ENCODE results near the gene PPTC7.
A peak's percentile ranks its signal among the peaks of the same experiment; 100 is the strongest.
"Not testable (repeated sequence)": the region's sequence is repeated elsewhere in the genome, so short reads cannot be mapped to it uniquely, and the experiment has no call there.

PPTC7 gene

DNA sequence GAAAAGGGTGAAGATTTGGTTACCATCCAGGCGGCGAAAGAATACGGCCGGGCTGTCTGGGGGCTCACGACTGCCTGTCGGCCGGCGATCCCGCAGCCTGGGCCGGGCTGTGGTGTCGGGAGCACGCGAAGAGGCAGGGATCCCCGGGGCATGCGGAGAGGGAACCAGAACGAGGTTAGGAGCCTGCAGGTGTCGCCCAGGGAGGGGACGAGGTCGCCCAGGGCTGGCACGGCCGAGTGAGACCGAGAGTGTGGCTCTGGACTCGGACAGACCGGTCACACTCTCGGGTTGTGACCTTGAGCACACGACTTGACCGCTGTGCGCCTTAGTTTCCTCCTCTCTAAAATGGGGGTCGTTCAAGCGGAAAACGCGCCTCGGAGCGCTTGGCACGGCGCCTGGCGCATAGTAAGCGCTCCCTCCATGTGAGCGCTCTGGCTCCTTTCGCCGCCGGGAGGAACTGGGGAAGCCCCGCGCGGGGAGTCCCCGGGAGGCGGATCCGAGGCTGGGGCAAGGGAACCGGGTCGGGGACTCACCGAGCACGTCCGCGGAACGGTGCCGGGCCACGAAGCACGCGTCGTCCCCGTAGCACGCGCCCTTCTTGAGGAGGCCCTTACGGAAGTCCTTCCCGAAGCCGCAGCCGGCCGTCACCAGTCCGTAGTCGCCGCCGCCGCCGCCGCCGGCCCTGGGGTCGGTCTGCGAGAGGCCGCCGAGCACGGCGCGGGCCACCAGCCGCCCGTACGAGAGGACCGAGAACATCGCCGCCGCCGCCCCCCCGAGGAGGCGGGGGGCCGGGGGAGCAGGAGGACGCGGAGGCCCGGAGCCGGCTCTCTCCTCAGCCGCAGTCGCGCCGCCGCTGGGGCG is 612 bp downstream of the PPTC7 start:
- peak; percentile 45 for DNase-seq

DNA sequence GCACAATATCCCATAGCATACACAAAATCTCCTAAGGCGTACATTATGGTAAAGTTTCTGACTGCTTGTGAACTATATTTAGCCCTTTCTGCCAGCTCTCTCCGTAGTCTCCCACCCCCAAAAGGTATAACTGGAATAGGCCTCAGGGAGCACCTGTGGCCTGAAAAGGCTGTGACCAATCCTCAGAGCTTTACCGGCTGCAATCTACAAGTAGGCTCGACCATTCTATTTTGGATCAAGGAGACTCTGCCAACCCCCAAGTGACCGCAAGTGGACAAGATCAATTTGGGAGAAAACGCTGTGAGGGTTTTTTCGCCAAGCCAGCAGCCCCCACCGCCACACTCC is 1.2 kb downstream of the PPTC7 start:
- DNase-seq: no peak

DNA sequence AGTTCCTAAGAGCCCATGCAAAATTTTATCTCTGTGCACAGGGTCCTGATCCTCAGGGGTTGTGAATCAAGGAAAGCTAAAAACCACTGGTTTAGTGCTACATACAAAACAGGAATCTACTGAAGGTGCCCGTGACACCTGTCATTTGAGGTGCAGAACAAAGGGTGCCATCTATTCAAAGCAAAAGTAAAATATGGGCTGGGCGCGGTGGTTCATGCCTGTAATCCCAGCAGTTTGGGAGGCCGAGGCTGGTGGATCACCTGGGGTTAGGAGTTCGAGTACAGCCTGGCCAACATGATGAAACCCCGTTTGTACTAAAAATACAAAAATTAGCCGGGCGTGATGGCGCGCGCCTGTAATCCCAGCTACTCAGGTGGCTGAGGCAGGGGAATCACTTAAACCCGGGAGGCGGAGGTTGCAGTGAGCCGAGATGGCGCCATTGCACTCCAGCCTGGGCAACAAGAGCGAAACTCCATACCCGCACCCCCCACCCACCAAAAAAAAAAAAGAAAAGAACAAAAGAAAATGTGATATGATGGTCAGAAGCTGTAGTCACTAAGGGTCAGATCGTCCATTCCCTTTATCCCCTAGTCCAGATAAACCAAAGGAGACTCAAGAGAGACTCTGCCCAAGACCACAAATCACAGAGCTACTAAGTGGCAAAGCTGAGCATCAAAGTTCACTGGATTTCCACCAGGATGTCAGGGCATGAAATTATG is 3.4 kb downstream of the PPTC7 start:
- no peak for DNase-seq

DNA sequence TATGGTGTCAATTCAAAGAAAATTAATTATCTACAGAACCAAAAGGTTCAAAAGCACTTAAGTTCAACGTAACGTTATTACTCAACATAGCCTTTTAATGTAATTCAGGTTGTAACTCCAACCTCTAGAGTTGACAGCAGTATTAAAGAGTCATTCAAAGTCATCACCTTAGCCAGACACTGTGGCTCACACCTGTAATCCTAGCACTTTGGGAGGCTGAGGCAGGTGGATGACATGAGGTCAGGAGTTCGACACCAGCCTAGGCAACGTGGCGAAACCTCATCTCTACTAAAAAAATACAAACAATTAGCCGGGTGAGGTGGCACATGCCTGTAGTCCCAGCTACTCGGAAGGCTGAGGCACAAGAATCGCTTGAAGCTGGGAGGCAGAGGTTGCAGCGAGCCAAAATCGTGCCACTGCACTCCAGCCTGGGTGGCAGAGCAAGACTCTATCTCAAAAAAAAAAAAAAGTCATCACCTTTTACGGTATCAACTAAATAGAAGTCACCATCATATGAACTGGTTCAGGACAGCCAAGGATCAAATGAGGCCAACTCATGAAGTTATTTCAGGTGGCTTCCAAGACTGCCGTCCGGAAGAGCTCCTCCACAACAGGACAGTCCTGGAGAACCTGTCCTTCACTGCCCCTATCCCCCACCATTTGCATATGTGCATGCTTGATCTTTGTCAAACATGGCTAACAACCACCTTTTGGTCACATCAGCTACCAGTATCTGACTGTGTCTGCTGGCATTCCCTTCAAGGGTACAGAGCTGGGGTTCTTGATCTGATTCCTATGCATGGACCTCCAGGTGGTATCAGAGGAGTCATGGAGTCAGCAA is 4.2 kb downstream of the PPTC7 start:
- DNase-seq: no peak

DNA sequence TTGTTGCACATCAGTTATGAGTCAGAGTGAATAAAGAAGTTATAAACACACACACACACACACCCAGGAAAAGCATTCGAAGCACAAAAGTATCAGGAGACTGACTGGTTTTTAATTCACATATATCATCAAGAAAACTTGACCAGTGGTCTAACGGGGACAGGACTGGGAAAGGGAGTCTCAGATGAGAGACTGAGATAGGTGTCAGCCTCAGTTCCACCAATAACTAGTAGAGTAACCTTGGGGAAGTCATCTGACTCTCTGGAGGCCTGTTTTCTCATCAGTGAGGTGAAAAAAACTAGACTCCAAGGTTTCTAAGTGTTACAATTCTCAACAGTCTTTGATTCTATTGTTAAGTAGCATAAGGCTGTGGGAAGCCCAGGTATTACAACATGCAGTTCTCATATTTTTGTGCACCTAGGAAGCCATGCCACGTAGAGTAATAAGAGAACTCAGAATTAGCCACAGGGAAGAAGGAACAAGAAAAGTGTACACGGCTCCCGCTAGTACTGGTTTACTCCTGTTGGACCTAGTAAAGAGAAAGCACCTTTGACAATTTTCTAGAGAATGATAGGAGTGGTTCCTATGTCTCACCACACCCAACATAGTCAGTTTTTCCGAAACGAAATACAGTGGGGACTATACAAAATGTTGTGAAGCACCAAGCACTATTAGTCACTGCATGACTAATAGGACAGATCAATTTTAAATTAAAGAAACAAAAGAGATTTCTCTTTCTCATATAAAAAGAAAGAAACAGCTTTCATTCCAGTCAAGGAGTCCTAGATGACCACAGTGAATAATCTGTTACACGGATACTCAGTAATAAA is 5.0 kb downstream of the PPTC7 start:
- peak; percentile 85 for DNase-seq

DNA sequence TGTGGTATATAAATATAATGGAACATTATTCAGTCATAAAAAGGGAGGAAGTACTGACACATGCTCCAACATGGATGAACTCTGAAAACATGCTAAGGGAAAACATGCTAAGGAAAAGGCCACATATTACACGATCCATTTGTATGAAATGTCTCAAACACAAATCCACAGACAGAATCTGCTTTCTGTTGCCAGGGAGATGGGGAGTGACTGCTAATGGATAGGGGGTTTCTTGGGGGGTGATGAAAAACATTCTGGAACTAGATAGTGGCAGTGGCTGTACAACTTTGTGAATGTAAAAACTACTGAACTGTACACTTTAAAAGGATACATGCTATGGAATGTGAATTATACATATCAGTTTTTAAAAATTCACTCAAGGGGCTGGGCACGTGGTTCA is 6.6 kb downstream of the PPTC7 start:
- DNase-seq: no peak

DNA sequence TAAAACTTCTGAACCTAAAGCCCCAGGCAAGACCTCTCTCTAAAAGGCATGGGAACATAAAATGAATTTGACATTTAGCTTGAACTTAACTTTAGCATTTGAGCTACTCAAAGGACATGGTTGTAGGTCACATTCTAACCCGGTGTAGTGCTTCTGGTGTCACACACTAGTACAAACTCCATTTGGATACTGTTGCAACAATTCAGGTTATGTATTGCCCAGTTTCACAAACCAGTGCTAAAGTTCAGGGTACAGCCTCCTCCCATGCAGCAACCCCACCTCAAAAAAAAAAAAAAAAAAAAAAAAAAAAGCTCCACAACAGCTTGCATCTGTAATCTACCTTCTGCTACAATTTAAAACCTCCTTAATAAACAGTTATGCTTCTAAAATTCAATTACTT is 7.8 kb downstream of the PPTC7 start:
- no peak for DNase-seq

DNA sequence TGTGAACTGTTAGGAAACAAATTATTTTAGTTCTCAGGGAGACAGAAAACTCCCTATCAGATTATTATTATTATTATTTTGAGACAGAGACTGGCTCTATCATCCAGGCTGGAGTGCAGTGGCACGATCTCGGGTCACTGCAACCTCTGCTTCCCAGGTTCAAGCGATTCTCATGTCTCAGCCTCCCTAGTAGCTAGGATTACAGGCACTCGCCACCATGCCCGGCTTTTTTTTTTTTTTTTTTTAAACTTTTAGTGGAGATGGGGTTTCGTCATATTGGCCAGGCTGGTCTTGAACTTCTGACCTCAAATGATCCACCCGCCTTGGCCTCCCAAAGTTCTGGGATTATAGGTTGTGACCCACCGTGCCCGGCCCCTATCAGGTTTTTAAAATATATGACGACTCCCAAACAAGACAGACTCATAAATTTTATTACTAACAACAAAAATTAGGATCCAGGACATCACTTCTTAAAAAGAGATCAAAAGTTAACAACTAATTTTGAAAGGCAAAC is 8.3 kb downstream of the PPTC7 start:
- DNase-seq: not testable (repeated sequence)

DNA sequence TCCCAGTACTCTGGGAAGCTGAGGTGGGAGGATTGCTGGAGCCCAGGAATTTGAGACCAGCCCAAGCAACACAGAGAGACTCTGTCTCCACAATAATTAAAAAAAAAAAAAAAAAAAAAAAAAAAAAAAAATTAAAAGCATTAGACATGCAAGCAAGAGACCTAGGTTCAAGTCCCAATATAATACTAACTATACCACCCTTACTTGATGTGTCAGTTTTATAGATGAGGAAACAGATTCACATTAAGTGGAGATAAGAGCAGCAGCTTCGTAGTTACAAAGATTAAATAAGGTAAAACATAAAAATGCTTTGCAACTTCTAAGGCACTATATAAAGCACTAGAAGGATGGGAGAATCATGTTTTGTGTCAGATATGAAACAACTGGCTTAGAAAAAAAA is 9.1 kb downstream of the PPTC7 start:
- DNase-seq: no peak

DNA sequence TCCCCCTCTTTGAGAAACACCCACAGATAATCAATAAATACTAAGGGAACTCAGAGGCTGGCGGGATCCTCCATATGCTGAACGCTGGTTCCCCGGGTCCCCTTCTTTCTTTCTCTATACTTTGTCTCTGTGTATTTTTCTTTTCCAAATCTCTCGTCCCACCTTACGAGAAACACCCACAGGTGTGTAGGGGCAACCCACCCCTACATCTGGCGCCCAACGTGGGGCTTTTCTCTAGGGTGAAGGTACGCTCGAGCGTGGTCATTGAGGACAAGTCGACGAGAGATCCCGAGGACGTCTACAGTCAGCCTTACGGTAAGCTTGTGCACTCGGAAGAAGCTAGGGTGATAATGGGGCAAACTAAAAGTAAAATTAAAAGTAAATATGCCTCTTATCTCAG is 12.3 kb downstream of the PPTC7 start:
- not testable (repeated sequence) for DNase-seq

DNA sequence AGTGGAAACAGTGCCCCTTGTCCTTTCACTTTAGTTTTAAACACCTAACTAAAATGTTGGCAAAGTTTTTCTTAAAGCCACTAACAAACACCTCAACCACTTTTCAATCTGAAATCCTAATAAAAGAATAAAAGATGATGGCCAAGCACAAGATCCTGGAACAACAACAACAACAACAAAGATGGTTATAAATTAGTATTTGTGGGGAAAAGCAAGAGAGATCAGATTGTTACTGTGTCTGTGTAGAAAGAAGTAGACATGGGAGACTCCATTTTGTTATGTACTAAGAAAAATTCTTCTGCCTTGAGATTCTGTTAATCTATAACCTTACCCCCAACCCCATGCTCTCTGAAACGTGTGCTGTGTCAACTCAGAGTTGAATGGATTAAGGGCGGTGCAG is 13.3 kb downstream of the PPTC7 start:
- DNase-seq: not testable (repeated sequence)

DNA sequence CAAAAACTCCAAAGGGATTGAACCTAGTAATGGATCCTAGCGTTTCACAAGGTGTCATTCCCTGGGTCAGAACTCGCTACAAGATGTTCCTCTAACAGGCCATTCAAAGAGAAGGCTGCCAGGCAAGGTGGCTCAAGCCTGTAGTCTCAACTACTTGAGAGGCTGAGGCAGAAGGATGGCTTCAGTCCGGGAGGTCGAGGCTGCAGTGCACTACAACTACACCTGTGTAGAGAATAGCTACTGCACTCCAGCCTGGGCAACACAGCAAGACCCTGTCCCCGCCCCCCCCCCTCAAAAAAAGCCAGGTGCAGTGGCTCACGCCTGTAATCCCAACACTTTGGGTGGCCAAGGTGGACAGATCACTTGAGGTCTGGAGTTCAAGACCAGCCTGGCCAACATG is 14.4 kb downstream of the PPTC7 start:
- no peak for DNase-seq

DNA sequence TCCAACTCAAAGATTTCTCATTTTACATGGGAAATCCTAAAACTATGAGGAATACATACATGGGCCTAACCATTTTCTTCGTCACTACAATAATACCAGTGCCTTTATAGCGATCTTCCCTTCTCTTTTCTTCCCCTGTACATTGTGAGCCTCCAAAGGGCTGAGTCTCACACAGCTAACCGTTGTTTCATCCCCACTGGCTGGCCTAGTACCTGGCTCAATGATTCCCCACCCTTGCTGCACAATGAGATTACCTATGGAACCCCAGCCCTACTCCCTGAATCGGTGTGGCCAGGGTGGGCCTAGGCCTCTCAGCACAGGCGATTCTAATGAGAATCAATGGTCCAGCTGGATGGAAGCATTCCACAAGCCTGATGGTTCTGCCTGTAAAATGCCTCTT is 16.1 kb downstream of the PPTC7 start:
- no peak for DNase-seq

DNA sequence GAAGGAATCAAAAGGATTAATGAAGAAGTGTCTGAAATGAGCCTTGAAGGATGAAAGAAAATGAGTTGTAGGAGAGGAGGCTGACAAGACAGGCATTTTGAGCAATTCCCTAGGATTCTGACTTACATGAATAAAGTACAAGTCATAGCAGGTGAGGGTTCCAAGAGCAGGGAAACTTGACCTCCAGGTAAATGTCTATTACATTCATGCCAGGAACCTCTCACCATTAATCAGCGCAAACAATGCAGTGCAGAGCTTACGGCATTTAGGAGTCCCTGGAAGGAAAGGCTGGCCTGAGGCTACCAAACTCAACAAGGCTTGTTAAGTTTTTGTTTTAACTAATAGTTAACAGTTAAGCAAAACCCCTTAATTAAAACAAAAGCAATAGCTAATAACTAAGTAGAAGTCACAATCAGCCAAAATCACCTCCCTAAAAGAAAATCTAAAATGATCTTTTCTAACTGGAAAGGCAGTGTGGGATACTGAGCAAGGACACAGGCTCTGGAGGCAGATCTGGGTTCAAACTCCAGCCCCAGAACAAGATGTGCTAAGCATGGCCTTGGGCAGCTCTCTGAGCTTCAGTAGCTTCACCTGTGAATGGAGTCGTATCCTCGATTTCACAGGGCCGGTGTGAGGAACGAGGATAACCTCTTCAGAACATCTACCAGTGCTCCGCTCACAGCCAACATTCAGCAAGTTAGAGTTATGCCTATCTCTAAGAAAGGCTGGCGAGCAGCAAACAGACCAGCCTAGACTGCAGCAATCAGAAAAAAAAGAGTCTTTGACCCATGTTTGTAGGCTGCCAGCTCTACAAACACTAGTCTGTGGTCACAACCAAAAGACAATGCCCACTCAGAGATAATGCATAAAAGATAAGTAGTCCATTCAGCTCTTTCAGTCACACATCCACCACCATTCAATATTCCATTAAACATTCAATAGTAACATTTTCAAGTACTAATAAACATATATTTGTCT is 16.9 kb downstream of the PPTC7 start:
- DNase-seq: no peak

DNA sequence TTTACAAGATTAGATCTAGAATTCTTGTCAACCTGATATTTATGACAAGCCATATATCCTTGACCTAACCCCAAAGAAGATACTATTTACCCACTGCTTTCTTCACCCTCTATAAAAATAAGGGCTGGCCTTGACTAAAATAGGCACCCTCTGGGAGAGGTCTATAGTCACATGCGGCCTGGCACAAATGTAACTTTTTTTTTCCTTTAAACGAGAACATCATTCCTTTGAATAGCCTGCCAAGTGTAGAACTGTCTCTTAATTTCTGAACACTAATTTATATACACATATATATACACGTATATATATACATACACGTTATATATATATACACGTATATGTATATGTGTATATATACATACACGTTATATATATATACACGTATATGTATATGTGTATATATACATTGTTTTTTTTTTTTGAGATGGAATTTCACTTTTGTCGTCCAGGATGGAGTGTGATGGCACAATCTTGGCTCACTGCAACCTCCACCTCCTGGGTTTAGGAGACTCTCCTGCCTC is 18.6 kb downstream of the PPTC7 start:
- DNase-seq: no peak

DNA sequence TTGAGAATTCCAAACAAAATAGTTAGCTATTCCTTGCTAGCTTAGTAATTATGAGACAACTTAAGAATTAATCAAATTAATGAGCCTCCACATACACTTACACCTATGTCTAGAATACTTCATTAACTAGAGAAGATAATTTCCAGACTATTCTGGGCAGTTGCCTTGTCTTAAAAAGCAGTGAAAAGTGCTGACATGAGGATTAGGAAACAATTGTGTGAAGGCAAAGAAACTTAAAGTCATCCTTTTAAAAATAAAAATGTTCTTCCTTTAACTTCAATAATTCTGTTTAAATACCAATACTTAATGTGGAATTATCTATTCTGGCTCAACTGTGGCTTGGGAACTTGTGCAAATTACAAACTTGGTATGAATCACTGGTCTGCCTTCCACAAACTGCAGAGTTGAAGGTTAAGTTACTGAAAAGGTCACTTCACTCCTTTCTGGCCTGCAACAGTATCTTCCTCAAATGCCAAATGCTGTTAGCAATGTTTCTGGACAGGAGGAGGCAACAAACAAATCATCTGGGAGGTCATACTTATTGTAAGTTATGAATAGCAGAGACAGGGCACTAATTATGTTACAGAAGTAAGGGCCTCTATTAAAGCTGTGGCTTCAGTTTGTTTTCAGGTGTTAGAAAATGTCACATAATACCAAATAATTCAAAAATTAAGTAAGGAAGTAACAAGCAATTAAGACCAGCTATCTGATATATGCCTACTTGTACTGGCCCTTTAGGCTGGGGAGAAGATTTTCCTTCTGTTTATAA is 19.2 kb downstream of the PPTC7 start:
- peak; percentile 25 for DNase-seq

DNA sequence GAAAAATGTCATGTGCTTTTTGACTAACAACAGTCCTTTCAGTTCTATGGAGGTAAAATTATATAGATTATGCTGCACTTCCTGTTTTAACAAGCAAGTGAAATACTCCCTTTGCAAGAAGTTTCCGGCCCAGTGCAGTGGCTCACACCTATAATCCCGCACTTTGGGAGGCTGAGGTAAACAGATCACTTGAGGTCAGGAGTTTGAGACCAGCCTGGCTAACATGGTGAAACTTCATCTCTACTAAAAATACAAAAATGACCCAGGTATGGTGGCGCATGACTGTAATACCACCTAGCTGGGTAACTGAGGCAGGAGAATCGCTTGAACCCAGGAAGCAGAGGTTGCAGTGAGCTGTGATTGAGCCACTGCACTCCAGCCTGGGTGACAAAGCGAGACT is 20.7 kb downstream of the PPTC7 start:
- not testable (repeated sequence) for DNase-seq

DNA sequence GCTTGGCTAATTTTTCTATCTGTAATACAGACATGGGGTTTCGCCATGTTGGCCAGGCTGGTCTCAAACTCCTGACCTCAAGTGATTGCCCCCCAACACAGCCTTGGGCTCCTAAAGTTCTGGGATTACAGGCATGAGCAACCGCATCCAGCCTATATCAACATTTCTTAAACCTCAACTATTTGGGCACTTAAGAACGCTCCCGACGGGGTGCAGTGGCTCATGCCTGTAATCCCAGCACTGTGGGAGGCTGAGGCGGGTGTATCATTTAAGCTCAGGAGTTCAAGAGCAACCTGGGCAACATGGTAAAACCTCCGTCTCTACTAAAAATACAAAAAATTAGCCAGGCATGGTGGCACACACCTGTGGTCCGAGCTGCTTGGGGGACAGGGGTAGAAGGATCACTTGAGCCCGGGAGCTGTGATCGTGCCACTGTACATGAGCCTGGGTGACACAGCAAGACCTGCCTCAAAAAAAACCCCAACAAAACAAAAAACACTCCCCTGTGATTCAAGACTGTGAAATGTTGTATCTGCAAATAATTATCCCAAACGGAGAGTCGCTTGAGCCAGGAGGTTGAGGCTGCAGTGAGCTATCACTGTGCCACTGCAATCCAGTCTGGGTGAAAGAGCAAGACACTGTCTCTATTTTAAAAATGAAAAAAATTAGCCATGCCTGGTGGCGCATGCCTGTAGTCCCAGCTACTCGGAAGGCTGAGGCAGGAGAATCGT is 21.5 kb downstream of the PPTC7 start:
- DNase-seq: peak; percentile 59

DNA sequence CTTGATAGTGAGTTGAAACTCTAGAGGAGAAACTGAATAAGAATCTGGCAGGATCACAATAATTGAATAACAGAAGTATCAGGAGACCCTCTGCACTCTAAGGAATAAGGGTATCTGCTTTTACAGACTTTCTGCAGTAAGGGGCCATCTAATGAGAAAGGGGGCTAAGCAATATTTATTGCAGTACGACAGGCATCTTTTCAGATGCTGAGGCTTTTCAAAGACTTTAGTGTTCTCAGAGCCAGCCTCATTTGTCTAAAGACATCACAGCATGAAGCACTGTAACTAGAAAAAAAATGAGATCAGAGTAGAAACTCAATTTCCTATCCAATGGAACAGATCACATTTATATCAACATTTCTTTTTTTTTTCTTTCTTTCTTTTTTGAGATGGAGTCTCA is 22.2 kb downstream of the PPTC7 start:
- no peak for DNase-seq
